GM23248 (cell line): ENCODE results near the gene ATG7. TPM values are rescaled to one million over a fixed set of nuclear protein-coding genes. Genes with fewer than 3 reads are reported as not detected.
A peak's percentile ranks its signal among the peaks of the same experiment; 100 is the strongest.

Source experiments
- DNase-seq: peaks from one replicate; pipeline ENCODE4 v3.0.0-alpha.2; 2015
- H2AFZ ChIP-seq: fragments of 200-600 bp; sonication (generic); 2 replicates; pipeline ENCODE4 v1.6.1; 2016; ENCODE audit warnings: antibody characterized with exemption
- H3F3A ChIP-seq: fragments of 200-600 bp; sonication (generic); 2 replicates; pipeline ENCODE4 v1.6.1; 2016; ENCODE audit warnings: mild to moderate bottlenecking, antibody characterized with exemption, mixed run types; ENCODE audit not compliant: insufficient read depth
- H3K27ac ChIP-seq: fragments of 200-600 bp; sonication (generic); 2 replicates; pipeline ENCODE4 v1.5.1; 2016; ENCODE audit warnings: mild to moderate bottlenecking
- H3K27me3 ChIP-seq: fragments of 200-600 bp; sonication (generic); replicated peaks from 2 replicates; pipeline ENCODE4 v1.6.1; 2016; ENCODE audit warnings: mild to moderate bottlenecking; ENCODE audit not compliant: insufficient read depth
- H3K36me3 ChIP-seq: fragments of 200-600 bp; sonication (generic); 2 replicates; pipeline ENCODE4 v1.6.1; 2016; ENCODE audit warnings: low read depth, mild to moderate bottlenecking
- H3K4me1 ChIP-seq: fragments of 200-600 bp; sonication (generic); 2 replicates; pipeline ENCODE4 v1.6.1; 2016; ENCODE audit warnings: mild to moderate bottlenecking; ENCODE audit not compliant: insufficient read depth
- H3K4me2 ChIP-seq: fragments of 200-600 bp; sonication (generic); one replicate; pipeline ENCODE4 v1.6.1; 2016; ENCODE audit warnings: mild to moderate bottlenecking; ENCODE audit not compliant: unreplicated experiment
- H3K4me3 ChIP-seq: fragments of 200-600 bp; sonication (generic); 2 replicates; pipeline ENCODE4 v1.5.1; 2016; ENCODE audit warnings: mild to moderate bottlenecking
- H3K79me2 ChIP-seq: fragments of 200-600 bp; sonication (generic); 2 replicates; pipeline ENCODE4 v1.6.1; 2016; ENCODE audit warnings: mild to moderate bottlenecking; ENCODE audit not compliant: insufficient read depth
- H3K9ac ChIP-seq: fragments of 200-600 bp; sonication (generic); 2 replicates; pipeline ENCODE4 v1.6.1; 2016; ENCODE audit warnings: mild to moderate bottlenecking
- H3K9me2 ChIP-seq: fragments of 200-600 bp; sonication (generic); 2 replicates; pipeline ENCODE4 v1.6.1; 2016; ENCODE audit warnings: mixed run types, mild to moderate bottlenecking, moderate library complexity; ENCODE audit not compliant: insufficient read depth
- H3K9me3 ChIP-seq: fragments of 200-600 bp; sonication (generic); one replicate; pipeline ENCODE4 v1.6.1; 2017; ENCODE audit warnings: low read depth
- H4K20me1 ChIP-seq: fragments of 200-600 bp; sonication (generic); 2 replicates; pipeline ENCODE4 v1.6.0; 2016; ENCODE audit not compliant: insufficient read depth
- EZH2 ChIP-seq: fragments of 200-600 bp; sonication (generic); IDR thresholded peaks from 2 replicates; pipeline ENCODE4 v1.6.1; 2018; ENCODE audit warnings: antibody characterized with exemption, mild to moderate bottlenecking; ENCODE audit not compliant: insufficient read depth, poor library complexity, severe bottlenecking
- EZH2phosphoT487 ChIP-seq: fragments of 200-600 bp; sonication (generic); IDR thresholded peaks from 2 replicates; pipeline ENCODE4 v1.6.1; 2018; ENCODE audit warnings: antibody characterized with exemption, moderate library complexity, mild to moderate bottlenecking, low read depth; ENCODE audit not compliant: insufficient read depth
- WGBS, 2 experiments: methylation state at CpG; one replicate each; pipeline ENCODE4 v1.1.6; 2015 to 2017; ENCODE audit warnings: low lambda C conversion rate in 2 of 2, low coverage in 1 of 2; ENCODE audit errors: missing lambda C conversion rate in 2 of 2; 5-methylcytosine and 5-hydroxymethylcytosine counted together
- in situ Hi-C: fragments of 300-500 bp; cut with MboI; formaldehyde crosslinking; loops from 2 replicates; pipeline ENCODE4 v1.15.0; 2020
- polyA plus RNA-seq: library from polyadenylated mRNA; unstranded; fragments of >200 nt; fragmentation: Nextera tagmentation; extraction: Ambion mirVana; gene quantifications from 2 replicates; pipeline ENCODE4 v1.2.1, GENCODE V29; 2016
- total RNA-seq: library from RNA; depleted of rRNA; stranded (reverse); fragments of >200 nt; shearing (Covaris generic); gene quantifications from 2 replicates; pipeline ENCODE4 v1.2.3, GENCODE V29; 2014

ATG7 gene
- total and polyA plus RNA-seq, 2 experiments from 2014 or later: 40.5 to 67.5 TPM

GRCh38 chr3:11269007-11269406, 3.2 kb upstream of the ATG7 start:
- H4K20me1 ChIP-seq: no peaks in the 10 kb centered on the region
- DNase-seq: no peak
- 75 to 85% methylated on average over 9 of the region's 9 CpGs for WGBS, 2 experiments
- H3K9me3 ChIP-seq: no peaks in the 10 kb centered on the region
- no peak overlapping the region for H3K4me2 ChIP-seq
- no peaks in the 10 kb centered on the region for H3K36me3 ChIP-seq
- H3K79me2 ChIP-seq: peaks cover 18% of the 10 kb centered on the region
- no peaks in the 10 kb centered on the region for H3F3A ChIP-seq
- no peak overlapping the region for H2AFZ ChIP-seq
- no peak overlapping the region for H3K4me3 ChIP-seq
- H3K27ac ChIP-seq: no peak overlapping the region
- in situ Hi-C loops: no loop called here
- H3K9ac ChIP-seq: no peak overlapping the region
- H3K9me2 ChIP-seq: no peaks in the 10 kb centered on the region
- H3K27me3 ChIP-seq: no peaks in the 10 kb centered on the region
- no peak for TF ChIP-seq EZH2phosphoT487
- no peak for TF ChIP-seq EZH2
- H3K4me1 ChIP-seq: peaks cover 9% of the 10 kb centered on the region

- Histone ChIP-seq H3K9me2 (no peaks in the 10 kb centered on the region), H3K4me2 (peak overlapping the region; percentile 90), H3F3A (peaks cover 8% of the 10 kb centered on the region), H2AFZ (peak overlapping the region; percentile 87), H3K4me1 (peaks cover 14% of the 10 kb centered on the region), H3K9me3 (no peaks in the 10 kb centered on the region), H3K79me2 (peaks cover 58% of the 10 kb centered on the region), H3K27me3 (no peaks in the 10 kb centered on the region), H3K36me3 (no peaks in the 10 kb centered on the region), H4K20me1 (no peaks in the 10 kb centered on the region), H3K4me3 (peak overlapping the region; percentile 90), H3K9ac (peak overlapping the region; percentile 88), H3K27ac (peak overlapping the region; percentile 50)
- peak; percentile 60 for DNase-seq
- WGBS, 2 experiments: 1 to 3% methylated on average over 9 of the region's 9 CpGs
- in situ Hi-C loops: no loop called here
- TF ChIP-seq EZH2 (no peak), EZH2phosphoT487 (no peak)
These were observed 843 bp downstream of the ATG7 start for GRCh38 chr3:11272906-11273574.

GRCh38 chr3:11273891-11274291, 1.7 kb downstream of the ATG7 start:
- no peak overlapping the region for H3K4me2 ChIP-seq
- in situ Hi-C loops: no loop called here
- peaks cover 23% of the 10 kb centered on the region for H3K4me1 ChIP-seq
- H3K27me3 ChIP-seq: no peaks in the 10 kb centered on the region
- no peak overlapping the region for H3K9ac ChIP-seq
- H3K9me3 ChIP-seq: no peaks in the 10 kb centered on the region
- H3K9me2 ChIP-seq: no peaks in the 10 kb centered on the region
- H2AFZ ChIP-seq: no peak overlapping the region
- no peak for DNase-seq
- H3K36me3 ChIP-seq: no peaks in the 10 kb centered on the region
- no peak overlapping the region for H3K27ac ChIP-seq
- H3K4me3 ChIP-seq: peak overlapping the region; percentile 90; the same call in 1 of the 2 replicates
- H3F3A ChIP-seq: peaks cover 17% of the 10 kb centered on the region
- peaks cover 65% of the 10 kb centered on the region for H3K79me2 ChIP-seq
- no peaks in the 10 kb centered on the region for H4K20me1 ChIP-seq
- TF ChIP-seq EZH2phosphoT487 (no peak), EZH2 (no peak)
- 86 to 90% methylated on average over 5 of the region's 5 CpGs for WGBS, 2 experiments

GRCh38 chr3:11274566-11275142, 2.5 kb downstream of the ATG7 start:
- H3K9me2 ChIP-seq: no peaks in the 10 kb centered on the region
- H3K4me2 ChIP-seq: no peak overlapping the region
- no peak for DNase-seq
- H3F3A ChIP-seq: peaks cover 20% of the 10 kb centered on the region
- no peak overlapping the region for H2AFZ ChIP-seq
- peaks cover 28% of the 10 kb centered on the region for H3K4me1 ChIP-seq
- WGBS, 2 experiments: 61 to 68% methylated on average over 6 of the region's 6 CpGs
- no peaks in the 10 kb centered on the region for H3K9me3 ChIP-seq
- H3K27me3 ChIP-seq: no peaks in the 10 kb centered on the region
- no peak overlapping the region for H3K27ac ChIP-seq
- peaks cover 72% of the 10 kb centered on the region for H3K79me2 ChIP-seq
- no peaks in the 10 kb centered on the region for H3K36me3 ChIP-seq
- H4K20me1 ChIP-seq: no peaks in the 10 kb centered on the region
- TF ChIP-seq EZH2: no peak
- H3K9ac ChIP-seq: no peak overlapping the region
- in situ Hi-C loops: no loop called here
- no peak overlapping the region for H3K4me3 ChIP-seq
